ENCODE measurements around the gene SUMO2. TPM values are rescaled to one million over a fixed set of nuclear protein-coding genes. Genes with fewer than 3 reads are reported as not detected.

The SUMO2 gene
- total RNA-seq, 1 experiment from 2014 or later: 616 TPM

DNA sequence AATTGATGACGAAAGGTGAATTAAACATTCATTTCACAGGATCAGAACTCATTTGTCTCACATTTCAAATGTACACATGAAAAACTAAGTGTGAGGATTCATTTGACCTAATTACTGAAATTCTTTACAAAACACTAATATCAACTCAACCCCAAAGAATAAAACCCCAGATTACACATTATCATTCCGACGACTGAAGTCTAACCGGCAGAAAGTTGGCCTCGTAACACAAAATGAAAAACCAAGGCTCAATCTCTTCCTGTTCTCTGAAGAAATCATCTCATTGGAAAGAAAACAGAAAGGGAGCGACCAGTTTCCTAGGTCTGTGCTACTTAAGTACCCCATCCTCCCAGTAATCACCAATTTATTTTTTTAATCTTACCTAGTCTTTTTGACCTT, 30.2 kb downstream of the SUMO2 start:
- peaks cover 12% of the 10 kb centered on the region for H3K4me1 ChIP-seq (ENCODE audit: control insufficient read depth, insufficient read depth, low read length)
- CTCF ChIA-PET: no interaction called here
- peak overlapping the region; percentile 92 for H3K27ac ChIP-seq (ENCODE audit: low read length)
- no peaks in the 10 kb centered on the region for H3K9me3 ChIP-seq (ENCODE audit: control insufficient read depth, insufficient read depth, low read depth, low read length)
- intact Hi-C loops (cut with micrococcal nuclease; ENCODE audit: unreplicated experiment): no loop called here
- in situ Hi-C loops (cut with HindIII; ENCODE audit: low pct_unique_long_range_greater_than_20kb, low sequenced_read_pairs): no loop called here
- TSS peak; percentile 84 for BruUV-seq (replicated peaks)
- peaks cover 19% of the 10 kb centered on the region for H3K36me3 ChIP-seq (ENCODE audit: control insufficient read depth, insufficient read depth, low read length)
- H3K27me3 ChIP-seq (ENCODE audit: control insufficient read depth, insufficient read depth, low read length): no peaks in the 10 kb centered on the region
- 0 out of 2 replicates have a peak, but pooled peaks have one; percentile 2 for TF ChIP-seq SIN3A (IDR thresholded peaks at IDR 0.05; ENCODE audit: borderline replicate concordance, insufficient read depth, low read depth, low read length)
- TF ChIP-seq, protein P1, sequence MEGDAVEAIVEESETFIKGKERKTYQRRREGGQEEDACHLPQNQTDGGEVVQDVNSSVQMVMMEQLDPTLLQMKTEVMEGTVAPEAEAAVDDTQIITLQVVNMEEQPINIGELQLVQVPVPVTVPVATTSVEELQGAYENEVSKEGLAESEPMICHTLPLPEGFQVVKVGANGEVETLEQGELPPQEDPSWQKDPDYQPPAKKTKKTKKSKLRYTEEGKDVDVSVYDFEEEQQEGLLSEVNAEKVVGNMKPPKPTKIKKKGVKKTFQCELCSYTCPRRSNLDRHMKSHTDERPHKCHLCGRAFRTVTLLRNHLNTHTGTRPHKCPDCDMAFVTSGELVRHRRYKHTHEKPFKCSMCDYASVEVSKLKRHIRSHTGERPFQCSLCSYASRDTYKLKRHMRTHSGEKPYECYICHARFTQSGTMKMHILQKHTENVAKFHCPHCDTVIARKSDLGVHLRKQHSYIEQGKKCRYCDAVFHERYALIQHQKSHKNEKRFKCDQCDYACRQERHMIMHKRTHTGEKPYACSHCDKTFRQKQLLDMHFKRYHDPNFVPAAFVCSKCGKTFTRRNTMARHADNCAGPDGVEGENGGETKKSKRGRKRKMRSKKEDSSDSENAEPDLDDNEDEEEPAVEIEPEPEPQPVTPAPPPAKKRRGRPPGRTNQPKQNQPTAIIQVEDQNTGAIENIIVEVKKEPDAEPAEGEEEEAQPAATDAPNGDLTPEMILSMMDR (IDR thresholded peaks at IDR 0.05): no peak
- H3K4me3 ChIP-seq (ENCODE audit: low read depth in 2 of 2, low read length in 2 of 2): peak overlapping the region; percentile 84 to 85
- POLR2A ChIA-PET: no interaction called here
- ATAC-seq (no peak), DNase-seq (ENCODE audit: low read depth, low spot score) (no peak)

DNA sequence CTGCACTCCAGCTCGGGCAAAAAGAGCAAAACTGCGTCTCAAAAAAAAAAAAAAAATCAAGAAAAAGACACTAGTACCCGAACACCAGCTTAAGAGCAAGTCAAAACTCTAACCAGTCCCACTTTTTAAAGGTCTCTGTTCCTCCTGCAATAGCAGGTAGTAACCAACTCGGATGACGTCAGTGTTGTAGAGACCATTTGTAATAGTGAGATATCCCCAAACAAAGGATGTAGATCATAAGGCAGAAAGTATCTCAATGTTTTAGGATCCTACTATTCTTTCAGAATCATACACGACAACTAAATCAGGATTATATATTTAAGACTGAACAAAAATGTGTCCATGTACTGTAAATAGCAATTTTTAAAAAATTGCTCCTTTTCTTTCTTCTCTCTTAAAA, 30.8 kb downstream of the SUMO2 start:
- TF ChIP-seq, protein P1 (IDR thresholded peaks at IDR 0.05): no peak
- TF ChIP-seq TCF7L2 (IDR thresholded peaks at IDR 0.05; ENCODE audit: low read depth, low read length) (no peak), SIN3A (IDR thresholded peaks at IDR 0.05; ENCODE audit: borderline replicate concordance, insufficient read depth, low read depth, low read length) (no peak), POLR2AphosphoS5 (IDR thresholded peaks at IDR 0.05; ENCODE audit: low read depth, low read length) (no peak)
- TF ChIP-seq, protein P2, sequence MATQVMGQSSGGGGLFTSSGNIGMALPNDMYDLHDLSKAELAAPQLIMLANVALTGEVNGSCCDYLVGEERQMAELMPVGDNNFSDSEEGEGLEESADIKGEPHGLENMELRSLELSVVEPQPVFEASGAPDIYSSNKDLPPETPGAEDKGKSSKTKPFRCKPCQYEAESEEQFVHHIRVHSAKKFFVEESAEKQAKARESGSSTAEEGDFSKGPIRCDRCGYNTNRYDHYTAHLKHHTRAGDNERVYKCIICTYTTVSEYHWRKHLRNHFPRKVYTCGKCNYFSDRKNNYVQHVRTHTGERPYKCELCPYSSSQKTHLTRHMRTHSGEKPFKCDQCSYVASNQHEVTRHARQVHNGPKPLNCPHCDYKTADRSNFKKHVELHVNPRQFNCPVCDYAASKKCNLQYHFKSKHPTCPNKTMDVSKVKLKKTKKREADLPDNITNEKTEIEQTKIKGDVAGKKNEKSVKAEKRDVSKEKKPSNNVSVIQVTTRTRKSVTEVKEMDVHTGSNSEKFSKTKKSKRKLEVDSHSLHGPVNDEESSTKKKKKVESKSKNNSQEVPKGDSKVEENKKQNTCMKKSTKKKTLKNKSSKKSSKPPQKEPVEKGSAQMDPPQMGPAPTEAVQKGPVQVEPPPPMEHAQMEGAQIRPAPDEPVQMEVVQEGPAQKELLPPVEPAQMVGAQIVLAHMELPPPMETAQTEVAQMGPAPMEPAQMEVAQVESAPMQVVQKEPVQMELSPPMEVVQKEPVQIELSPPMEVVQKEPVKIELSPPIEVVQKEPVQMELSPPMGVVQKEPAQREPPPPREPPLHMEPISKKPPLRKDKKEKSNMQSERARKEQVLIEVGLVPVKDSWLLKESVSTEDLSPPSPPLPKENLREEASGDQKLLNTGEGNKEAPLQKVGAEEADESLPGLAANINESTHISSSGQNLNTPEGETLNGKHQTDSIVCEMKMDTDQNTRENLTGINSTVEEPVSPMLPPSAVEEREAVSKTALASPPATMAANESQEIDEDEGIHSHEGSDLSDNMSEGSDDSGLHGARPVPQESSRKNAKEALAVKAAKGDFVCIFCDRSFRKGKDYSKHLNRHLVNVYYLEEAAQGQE (IDR thresholded peaks at IDR 0.05; ENCODE audit: insufficient read depth in 1 of 2, low read depth in 2 of 2, low read length in 1 of 2): no peak
- ChIA-PET POLR2A (interaction anchor here (0.6 kb wide), 1 partner anchor 20 kb away, joined by 15 read pairs; no protein-coding TSS in a partner anchor), CTCF (no interaction called here)
- Histone ChIP-seq H3K27ac (ENCODE audit: low read length) (peak overlapping the region; percentile 92), H3K4me1 (ENCODE audit: control insufficient read depth, insufficient read depth, low read length) (peaks cover 11% of the 10 kb centered on the region), H3K9me3 (ENCODE audit: control insufficient read depth, insufficient read depth, low read depth, low read length) (no peaks in the 10 kb centered on the region), H3K36me3 (ENCODE audit: control insufficient read depth, insufficient read depth, low read length) (peaks cover 24% of the 10 kb centered on the region), H3K27me3 (ENCODE audit: control insufficient read depth, insufficient read depth, low read length) (no peaks in the 10 kb centered on the region), H3K4me3 (ENCODE audit: low read depth in 2 of 2, low read length in 2 of 2) (peak overlapping the region; percentile 84 to 85)
- ATAC-seq (no peak), DNase-seq (ENCODE audit: low read depth, low spot score) (no peak)
- in situ Hi-C loops (cut with HindIII; ENCODE audit: low pct_unique_long_range_greater_than_20kb, low sequenced_read_pairs) (no loop called here), intact Hi-C loops (cut with micrococcal nuclease; ENCODE audit: unreplicated experiment) (no loop called here)
- no TSS peak for BruUV-seq (replicated peaks)
